Memory B cell (primary cell): Measurements from ENCODE around the gene PAN2.

Experiments
- ATAC-seq: fragments of 150-1000 bp; cut with Tn5 transposase; 2 replicates; pipeline ENCODE4 v1.10.0; 2021; ENCODE audit warnings: low read depth, mild to moderate bottlenecking, moderate library complexity
- DNase-seq, 2 donors: peaks; one replicate each; pipeline ENCODE4 v3.0.0; 2022; ENCODE audit warnings: low spot score in 2 of 2
- H3K27ac Mint-ChIP-seq: one replicate; pipeline ENCODE4 v1.8.0; 2022; ENCODE audit warnings: mild to moderate bottlenecking, moderate library complexity, mixed read lengths
- H3K27me3 Mint-ChIP-seq: one replicate; pipeline ENCODE4 v1.8.0; 2022; ENCODE audit warnings: mixed read lengths
- H3K36me3 Mint-ChIP-seq: one replicate; pipeline ENCODE4 v1.8.0; 2022; ENCODE audit warnings: mild to moderate bottlenecking, mixed read lengths
- H3K4me1 Mint-ChIP-seq: one replicate; pipeline ENCODE4 v1.8.0; 2022; ENCODE audit warnings: mixed read lengths
- H3K4me3 Mint-ChIP-seq: one replicate; pipeline ENCODE4 v1.8.0; 2022; ENCODE audit warnings: mild to moderate bottlenecking, moderate library complexity, mixed read lengths
- H3K9me3 Mint-ChIP-seq: one replicate; pipeline ENCODE4 v1.8.0; 2022; ENCODE audit warnings: mixed read lengths

PAN2 gene

GRCh38 chr12:56333679-56334489 is at the start of gene PAN2:
TSS of gene PAN2 (minus strand) at chr12:56334000. CDS start at chr12:56333094, 906 bp downstream.
- no peaks in the 10 kb centered on the region for H3K27me3 Mint-ChIP-seq
- H3K4me3 Mint-ChIP-seq, result peak within 1 kb of the TSS; percentile 91
- ATAC-seq (peak; percentile 84), DNase-seq (peak; percentile 79 to 87)
- peak within 1 kb of the TSS; percentile 100 for H3K27ac Mint-ChIP-seq
- H3K36me3 Mint-ChIP-seq, result peaks cover 6% of the 10 kb centered on the region
- no peaks in the 10 kb centered on the region for H3K9me3 Mint-ChIP-seq
- peaks cover 31% of the 10 kb centered on the region for H3K4me1 Mint-ChIP-seq

GRCh38 chr12:56382611-56383010 is 48.8 kb upstream of the PAN2 start:
- H3K27ac Mint-ChIP-seq, result no peak overlapping the region
- no peaks in the 10 kb centered on the region for H3K36me3 Mint-ChIP-seq
- H3K4me1 Mint-ChIP-seq, result peaks cover 4% of the 10 kb centered on the region
- no peak overlapping the region for H3K4me3 Mint-ChIP-seq
- ATAC-seq (no peak), DNase-seq (no peak)
- no peaks in the 10 kb centered on the region for H3K27me3 Mint-ChIP-seq
- H3K9me3 Mint-ChIP-seq, result no peaks in the 10 kb centered on the region

GRCh38 chr12:56377989-56378316 is 44.2 kb upstream of the PAN2 start:
- Mint-ChIP-seq H3K4me1 (peaks cover 27% of the 10 kb centered on the region), H3K36me3 (peaks cover 3% of the 10 kb centered on the region), H3K27me3 (no peaks in the 10 kb centered on the region), H3K4me3 (no peak overlapping the region), H3K27ac (peak overlapping the region; percentile 47), H3K9me3 (peaks cover 4% of the 10 kb centered on the region)
- no peak for DNase-seq
- ATAC-seq, result no peak

GRCh38 chr12:56377310-56377988 is 43.6 kb upstream of the PAN2 start:
- H3K9me3 Mint-ChIP-seq, result peaks cover 4% of the 10 kb centered on the region
- ATAC-seq (no peak), DNase-seq (no peak)
- peaks cover 27% of the 10 kb centered on the region for H3K4me1 Mint-ChIP-seq
- H3K36me3 Mint-ChIP-seq, result peaks cover 3% of the 10 kb centered on the region
- no peak overlapping the region for H3K4me3 Mint-ChIP-seq
- no peaks in the 10 kb centered on the region for H3K27me3 Mint-ChIP-seq
- H3K27ac Mint-ChIP-seq, result peak overlapping the region; percentile 47

GRCh38 chr12:56375598-56376434 is 42.0 kb upstream of the PAN2 start:
- DNase-seq (peak; percentile 32 to 51), ATAC-seq (peak; percentile 94)
- peaks cover 3% of the 10 kb centered on the region for H3K36me3 Mint-ChIP-seq
- H3K27me3 Mint-ChIP-seq, result no peaks in the 10 kb centered on the region
- H3K4me3 Mint-ChIP-seq, result peak overlapping the region; percentile 29
- peaks cover 4% of the 10 kb centered on the region for H3K9me3 Mint-ChIP-seq
- H3K4me1 Mint-ChIP-seq, result peaks cover 27% of the 10 kb centered on the region
- H3K27ac Mint-ChIP-seq, result peak overlapping the region; percentile 86

GRCh38 chr12:56374726-56375597 is 41.2 kb upstream of the PAN2 start:
- Mint-ChIP-seq H3K4me1 (peaks cover 27% of the 10 kb centered on the region), H3K9me3 (peaks cover 4% of the 10 kb centered on the region), H3K27me3 (no peaks in the 10 kb centered on the region), H3K36me3 (peaks cover 3% of the 10 kb centered on the region), H3K27ac (peak overlapping the region; percentile 86), H3K4me3 (peak overlapping the region; percentile 52)
- peak; percentile 18 for ATAC-seq
- no peak for DNase-seq

- ATAC-seq, result no peak
- no peaks in the 10 kb centered on the region for H3K27me3 Mint-ChIP-seq
- H3K27ac Mint-ChIP-seq, result peak overlapping the region; percentile 28
- DNase-seq, result no peak
- peak overlapping the region; percentile 39 for H3K4me3 Mint-ChIP-seq
- peaks cover 27% of the 10 kb centered on the region for H3K4me1 Mint-ChIP-seq
- H3K9me3 Mint-ChIP-seq, result peaks cover 4% of the 10 kb centered on the region
- peaks cover 3% of the 10 kb centered on the region for H3K36me3 Mint-ChIP-seq
Observed at GRCh38 chr12:56373515-56373914, 39.7 kb upstream of the PAN2 start.

- Mint-ChIP-seq H3K9me3 (no peaks in the 10 kb centered on the region), H3K27ac (no peak overlapping the region), H3K4me3 (no peak overlapping the region)
Observed at GRCh38 chr12:56366948-56367347, 33.1 kb upstream of the PAN2 start.

GRCh38 chr12:56362130-56363059 is 28.6 kb upstream of the PAN2 start, which contains the start of gene APOF:
TSS of gene APOF (minus strand) at chr12:56362857. CDS start at chr12:56362745, 112 bp downstream.
- H3K27ac Mint-ChIP-seq, result no peak within 1 kb of the TSS
- H3K36me3 Mint-ChIP-seq, result no peaks in the 10 kb centered on the region
- peak within 1 kb of the TSS; percentile 96 for H3K4me3 Mint-ChIP-seq
- DNase-seq (no peak), ATAC-seq (no peak)
- peaks cover 17% of the 10 kb centered on the region for H3K4me1 Mint-ChIP-seq
- H3K9me3 Mint-ChIP-seq, result no peaks in the 10 kb centered on the region
- no peaks in the 10 kb centered on the region for H3K27me3 Mint-ChIP-seq

More at GRCh38 chr12:56366948-56367347, 33.1 kb upstream of the PAN2 start:
- H3K4me1 Mint-ChIP-seq, result no peaks in the 10 kb centered on the region
- no peaks in the 10 kb centered on the region for H3K27me3 Mint-ChIP-seq
- ATAC-seq (no peak), DNase-seq (no peak)
- no peaks in the 10 kb centered on the region for H3K36me3 Mint-ChIP-seq

GRCh38 chr12:56361487-56362129 is 27.8 kb upstream of the PAN2 start:
- Mint-ChIP-seq H3K27ac (peak overlapping the region; percentile 82), H3K9me3 (no peaks in the 10 kb centered on the region), H3K4me3 (peak overlapping the region; percentile 96), H3K36me3 (no peaks in the 10 kb centered on the region), H3K4me1 (peaks cover 18% of the 10 kb centered on the region), H3K27me3 (no peaks in the 10 kb centered on the region)
- DNase-seq, result no peak
- no peak for ATAC-seq

GRCh38 chr12:56359851-56360767 is 26.3 kb upstream of the PAN2 start, which contains the start of gene STAT2:
TSS of gene STAT2 (minus strand) at chr12:56360107. CDS start at chr12:56356571, 3,536 bp downstream.
- ATAC-seq, result peak; percentile 93
- peak within 1 kb of the TSS; percentile 96 for H3K4me3 Mint-ChIP-seq
- peaks cover 8% of the 10 kb centered on the region for H3K36me3 Mint-ChIP-seq
- DNase-seq, result peak; percentile 92 to 99
- H3K27me3 Mint-ChIP-seq, result no peaks in the 10 kb centered on the region
- peaks cover 22% of the 10 kb centered on the region for H3K4me1 Mint-ChIP-seq
- no peaks in the 10 kb centered on the region for H3K9me3 Mint-ChIP-seq
- H3K27ac Mint-ChIP-seq, result peak within 1 kb of the TSS; percentile 82
